ENCODE results near the gene PLEKHG3. TPM values are rescaled to one million over a fixed set of nuclear protein-coding genes. Genes with fewer than 3 reads are reported as not detected.

Gene PLEKHG3
- total RNA-seq, 1 experiment from 2014 or later = 59.3 TPM

- TF ChIP-seq CTCF (conservative IDR thresholded peaks at IDR 0.05) (no peak), EZH2 (IDR thresholded peaks at IDR 0.05; ENCODE audit: low read depth) (no peak)
- Histone ChIP-seq H3K4me1 (replicated peaks; ENCODE audit: insufficient read depth) (peaks cover 11% of the 10 kb centered on the region), H2AFZ (no peak overlapping the region), H3K9me2 (ENCODE audit: insufficient read depth) (no peaks in the 10 kb centered on the region), H3K27me3 (ENCODE audit: insufficient read depth, low read depth) (no peaks in the 10 kb centered on the region), H3F3A (ENCODE audit: insufficient read depth, low read depth) (peaks cover 6% of the 10 kb centered on the region; the same call in 1 of the 2 replicates), H4K20me1 (ENCODE audit: insufficient read depth) (no peaks in the 10 kb centered on the region), H3K9me3 (ENCODE audit: insufficient read depth, low read depth) (no peaks in the 10 kb centered on the region), H3K27ac (no peak overlapping the region), H3K36me3 (ENCODE audit: low read depth) (no peaks in the 10 kb centered on the region), H3K4me2 (no peak overlapping the region), H3K79me2 (ENCODE audit: low read depth) (no peaks in the 10 kb centered on the region), H3K4me3 (no peak overlapping the region)
- CTCF ChIA-PET = interaction anchor here (0.6 kb wide), 1 partner anchor 129 kb away, joined by 4 read pairs; no protein-coding TSS in a partner anchor
- DNase-seq = no peak
- BruUV-seq (replicated peaks) = no TSS peak
- intact Hi-C loops (cut with micrococcal nuclease; ENCODE audit: unreplicated experiment) = no loop called here
- POLR2A ChIA-PET (ENCODE audit: unreplicated experiment) = no interaction called here
These were observed 12.8 kb upstream of the PLEKHG3 start for GRCh38 chr14:64691376-64691775.

GRCh38 chr14:64692189-64692985 lies 11.8 kb upstream of the PLEKHG3 start:
- Histone ChIP-seq H3K4me3 (no peak overlapping the region), H3F3A (ENCODE audit: insufficient read depth, low read depth) (peaks cover 6% of the 10 kb centered on the region; the same call in 1 of the 2 replicates), H3K27me3 (ENCODE audit: insufficient read depth, low read depth) (no peaks in the 10 kb centered on the region), H3K9me3 (ENCODE audit: insufficient read depth, low read depth) (no peaks in the 10 kb centered on the region), H3K79me2 (ENCODE audit: low read depth) (no peaks in the 10 kb centered on the region), H3K4me2 (no peak overlapping the region), H3K27ac (no peak overlapping the region), H2AFZ (no peak overlapping the region), H3K36me3 (ENCODE audit: low read depth) (no peaks in the 10 kb centered on the region), H4K20me1 (ENCODE audit: insufficient read depth) (no peaks in the 10 kb centered on the region), H3K4me1 (replicated peaks; ENCODE audit: insufficient read depth) (peaks cover 11% of the 10 kb centered on the region), H3K9me2 (ENCODE audit: insufficient read depth) (no peaks in the 10 kb centered on the region)
- no peak for DNase-seq
- no TSS peak for BruUV-seq (replicated peaks)
- no peak for TF ChIP-seq CTCF (conservative IDR thresholded peaks at IDR 0.05)
- no peak for TF ChIP-seq EZH2 (IDR thresholded peaks at IDR 0.05; ENCODE audit: low read depth)
- intact Hi-C loops (cut with micrococcal nuclease; ENCODE audit: unreplicated experiment) = no loop called here
- POLR2A ChIA-PET (ENCODE audit: unreplicated experiment) = interaction anchor here (0.6 kb wide), 2 partner anchors 17 to 67 kb away, joined by 3 to 5 read pairs; no protein-coding TSS in a partner anchor
- CTCF ChIA-PET = no interaction called here

- H3K4me1 ChIP-seq (replicated peaks; ENCODE audit: insufficient read depth) = peaks cover 15% of the 10 kb centered on the region
- H3K9me3 ChIP-seq (ENCODE audit: insufficient read depth, low read depth) = no peaks in the 10 kb centered on the region
- H3K4me3 ChIP-seq = no peak overlapping the region
- H3K27me3 ChIP-seq (ENCODE audit: insufficient read depth, low read depth) = no peaks in the 10 kb centered on the region
- POLR2A ChIA-PET (ENCODE audit: unreplicated experiment) = interaction anchor here (0.6 kb wide), 2 partner anchors 16 to 215 kb away, joined by 3 read pairs; no protein-coding TSS in a partner anchor
- no peak overlapping the region for H3K4me2 ChIP-seq
- DNase-seq = no peak
- CTCF ChIA-PET = no interaction called here
- TF ChIP-seq EZH2 (IDR thresholded peaks at IDR 0.05; ENCODE audit: low read depth) = no peak
- TF ChIP-seq CTCF (conservative IDR thresholded peaks at IDR 0.05) = no peak
- H3K27ac ChIP-seq = no peak overlapping the region
- no peaks in the 10 kb centered on the region for H4K20me1 ChIP-seq (ENCODE audit: insufficient read depth)
- peaks cover 7% of the 10 kb centered on the region for H3F3A ChIP-seq (ENCODE audit: insufficient read depth, low read depth)
- H3K79me2 ChIP-seq (ENCODE audit: low read depth) = no peaks in the 10 kb centered on the region
- BruUV-seq (replicated peaks) = no TSS peak
- no peak overlapping the region for H2AFZ ChIP-seq
- intact Hi-C loops (cut with micrococcal nuclease; ENCODE audit: unreplicated experiment) = no loop called here
- H3K36me3 ChIP-seq (ENCODE audit: low read depth) = no peaks in the 10 kb centered on the region
- H3K9me2 ChIP-seq (ENCODE audit: insufficient read depth) = no peaks in the 10 kb centered on the region
These were observed 11.0 kb upstream of the PLEKHG3 start for GRCh38 chr14:64692986-64693809.
